GM12878 (cell line): ENCODE measurements around the gene CSTB. TPM values are rescaled to one million over a fixed set of nuclear protein-coding genes. Genes with fewer than 3 reads are reported as not detected.

Source experiments
- ATAC-seq: fragments of 200-7000 bp; cut with Tn5 transposase; 3 replicates; pipeline ENCODE4 v1.9.1; 2020; ENCODE audit warnings: mild to moderate bottlenecking, moderate library complexity
- BruUV-seq: library from RNA; stranded (reverse); fragments of 400-500 nt; replicated peaks from 2 replicates; lab custom pipeline; 2021; lab: Mats Ljungman, UMichigan
- CTCF ChIA-PET: fragments of 300-600 bp; sonication (Branson Sonifier 250); formaldehyde crosslinking; extraction: SDS; loops from one replicate; lab custom pipeline; 2021; ENCODE audit warnings: inconsistent platforms; lab: Yijun Ruan, JAX
- POLR2A ChIA-PET: fragments of 350-600 bp; formaldehyde crosslinking; extraction: SDS; loops from one replicate; lab custom pipeline; 2021; ENCODE audit warnings: inconsistent platforms; lab: Charles Lee
- RAD21 ChIA-PET: fragments of 300-600 bp; sonication (Branson Sonifier 250); formaldehyde crosslinking; loops from one replicate; lab custom pipeline; 2023; ENCODE audit warnings: antibody characterized with exemption; ENCODE audit not compliant: unreplicated experiment; lab: Charles Lee
- SMC1A ChIA-PET: fragments of 300-600 bp; sonication (Branson Sonifier 250); formaldehyde crosslinking; loops from one replicate; lab custom pipeline; 2023; ENCODE audit not compliant: unreplicated experiment, uncharacterized antibody; lab: Charles Lee
- DNase-seq: peaks from one replicate; pipeline ENCODE4 v3.0.0-alpha.2; 2011; ENCODE audit warnings: low read depth, low spot score
- FAIRE-seq: peaks from 3 replicates; lab custom pipeline; 2011; peaks lifted over from hg19 to GRCh38; lab: Jason Lieb, UNC
- H2AFZ ChIP-seq: 2 replicates; pipeline ENCODE4 v1.6.0; 2011; ENCODE audit warnings: low read depth, low read length, control low read depth; ENCODE audit not compliant: control insufficient read depth
- H3K27ac ChIP-seq: 2 replicates; pipeline ENCODE4 v1.5.1; 2011; ENCODE audit warnings: control low read depth; ENCODE audit not compliant: control insufficient read depth, insufficient read depth
- H3K27me3 ChIP-seq, 2 experiments: replicated peaks in 1 of 2; 2 replicates each; pipeline versions ENCODE4 v1.6.0 to v1.6.1; 2011; ENCODE audit warnings: low read length in 1 of 2; ENCODE audit not compliant: control insufficient read depth in 2 of 2, insufficient read depth in 2 of 2
- H3K36me3 ChIP-seq, 2 experiments: 2 replicates each; pipeline ENCODE4 v1.5.1; 2011; ENCODE audit warnings: low read length in 1 of 2; ENCODE audit not compliant: control insufficient read depth in 2 of 2, insufficient read depth in 2 of 2
- H3K4me1 ChIP-seq: 2 replicates; pipeline ENCODE4 v1.6.1; 2011; ENCODE audit warnings: mild to moderate bottlenecking, low read length, moderate library complexity, mixed read lengths; ENCODE audit not compliant: control insufficient read depth, insufficient read depth
- H3K4me2 ChIP-seq: 2 replicates; pipeline ENCODE4 v1.6.0; 2011; ENCODE audit warnings: control low read depth; ENCODE audit not compliant: control insufficient read depth, insufficient read depth
- H3K4me3 ChIP-seq: fragments of 200-600 bp; sonication (generic); 2 replicates; pipeline ENCODE4 v1.5.1; 2016
- H3K79me2 ChIP-seq: 2 replicates; pipeline ENCODE4 v1.6.0; 2011; ENCODE audit warnings: low read length; ENCODE audit not compliant: control insufficient read depth, insufficient read depth
- H3K9ac ChIP-seq: 2 replicates; pipeline ENCODE4 v1.8.0; 2011; ENCODE audit warnings: low read length, control low read depth, mixed read lengths; ENCODE audit not compliant: control insufficient read depth, insufficient read depth
- H3K9me3 ChIP-seq: replicated peaks from 3 replicates; pipeline ENCODE4 v1.5.1; 2011; ENCODE audit warnings: mild to moderate bottlenecking, low read length; ENCODE audit not compliant: control insufficient read depth, insufficient read depth
- H4K20me1 ChIP-seq: 2 replicates; pipeline ENCODE4 v1.6.0; 2011; ENCODE audit not compliant: control insufficient read depth, insufficient read depth
- BRCA1 ChIP-seq: IDR thresholded peaks from 2 replicates; pipeline ENCODE4 v1.6.1; 2011; ENCODE audit warnings: low read depth, low read length, improper control_type of control experiment
- CHD4 ChIP-seq: fragments of 200-600 bp; sonication (generic); IDR thresholded peaks from 2 replicates; pipeline ENCODE4 v1.6.1; 2016; ENCODE audit warnings: mild to moderate bottlenecking
- ETV6 ChIP-seq, 2 experiments: fragments of 450-650 bp in 1 of 2; IDR thresholded peaks in 1 of 2; conservative IDR thresholded peaks in 1 of 2; 2 replicates each; pipeline ENCODE4 v1.6.1; 2014; ENCODE audit warnings: antibody characterized with exemption in 1 of 2, borderline replicate concordance in 1 of 2, low read depth in 1 of 2, mild to moderate bottlenecking in 1 of 2, moderate library complexity in 1 of 2
- MAX ChIP-seq: IDR thresholded peaks from 2 replicates; pipeline ENCODE4 v1.6.1; 2012; ENCODE audit warnings: low read depth, low read length, improper control_type of control experiment
- NFYA ChIP-seq: IDR thresholded peaks from 2 replicates; pipeline ENCODE4 v1.6.1; 2011; ENCODE audit warnings: low read depth, mild to moderate bottlenecking, low read length, improper control_type of control experiment, borderline replicate concordance
- PBX3 ChIP-seq: IDR thresholded peaks from 2 replicates; pipeline ENCODE4 v1.6.1; 2011; ENCODE audit warnings: mild to moderate bottlenecking, low read depth, low read length, moderate library complexity; ENCODE audit not compliant: insufficient replicate concordance
- POLR2A ChIP-seq: IDR thresholded peaks from 2 replicates; pipeline ENCODE4 v1.6.1; 2011; ENCODE audit warnings: low read depth, mild to moderate bottlenecking, low read length
- RELA ChIP-seq: fragments of 450-650 bp; IDR thresholded peaks from 2 replicates; pipeline ENCODE4 v1.8.0; 2014; ENCODE audit warnings: borderline replicate concordance; ENCODE audit not compliant: partially characterized antibody
- WRNIP1 ChIP-seq: IDR thresholded peaks from 2 replicates; pipeline ENCODE4 v1.6.1; 2011; ENCODE audit warnings: low read depth, low read length, improper control_type of control experiment, borderline replicate concordance
- ZBTB40 ChIP-seq: fragments of 450-650 bp; IDR thresholded peaks from 2 replicates; pipeline ENCODE4 v1.6.1; 2016; ENCODE audit warnings: mild to moderate bottlenecking, moderate library complexity, borderline replicate concordance
- ZNF217 ChIP-seq: fragments of 450-650 bp; IDR thresholded peaks from 2 replicates; pipeline ENCODE4 v1.6.1; 2017; ENCODE audit warnings: antibody characterized with exemption, mild to moderate bottlenecking
- WGBS: methylation state at CpG from one replicate; pipeline ENCODE4 v1.1.6; 2016; ENCODE audit warnings: low lambda C conversion rate; ENCODE audit not compliant: insufficient replicate concordance, insufficient coverage; ENCODE audit errors: missing lambda C conversion rate; 5-methylcytosine and 5-hydroxymethylcytosine counted together
- in situ Hi-C: fragments of 300-500 bp; cut with MboI; formaldehyde crosslinking; loops from 9 replicates; pipeline ENCODE4 v1.14.3; 2018; ENCODE audit warnings: mixed read lengths
- intact Hi-C: fragments of 100-400 bp; cut with micrococcal nuclease; formaldehyde crosslinking; loops from one replicate; pipeline ENCODE4 v1.14.2; 2022; ENCODE audit not compliant: unreplicated experiment
- polyA plus RNA-seq, 11 experiments: library from polyadenylated mRNA; depleted of rRNA in 4 of 11; unstranded in 6 of 11; stranded (reverse) in 5 of 11; fragments of >200 nt; fragmentation: Nextera tagmentation in 4 of 11; fragmentation: Illumina TruSeq in 1 of 11; extraction: Ambion mirVana in 4 of 11; extraction: Trizol in 1 of 11; gene quantifications; 1 replicate in 1 of 11; 2 replicates in 10 of 11; pipeline versions ENCODE4 v1.2.1 to v1.2.3, GENCODE V29; 2011 to 2016; ENCODE audit warnings: inconsistent platforms in 2 of 11, missing spikeins in 2 of 11, low read depth in 1 of 11
- total RNA-seq, 4 experiments: library from RNA; depleted of rRNA in 3 of 4; stranded (reverse); fragments of >200 nt in 3 of 4; fragmentation: Illumina TruSeq in 1 of 4; extraction: Trizol in 1 of 4; gene quantifications; 2 replicates each; pipeline versions ENCODE4 v1.2.1 to v1.2.3, GENCODE V29; 2013 to 2021
- TF ChIP-seq, protein P1 (sequence below): fragments of 450-650 bp; IDR thresholded peaks from 2 replicates; pipeline ENCODE4 v1.6.1; 2017; ENCODE audit warnings: low read depth, mild to moderate bottlenecking, moderate library complexity
- TF ChIP-seq, protein P2 (sequence below): IDR thresholded peaks from 2 replicates; pipeline ENCODE4 v1.6.1; 2011; ENCODE audit warnings: low read depth, mild to moderate bottlenecking, low read length, moderate library complexity, borderline replicate concordance; ENCODE audit errors: extremely low read depth

Gene CSTB
- total and polyA plus RNA-seq, 10 of the 15 experiments (the other 5 are each of a cell fraction or from before 2014, with no cell fraction given): 12.5 to 82.7 (median 41.9) TPM

DNA sequence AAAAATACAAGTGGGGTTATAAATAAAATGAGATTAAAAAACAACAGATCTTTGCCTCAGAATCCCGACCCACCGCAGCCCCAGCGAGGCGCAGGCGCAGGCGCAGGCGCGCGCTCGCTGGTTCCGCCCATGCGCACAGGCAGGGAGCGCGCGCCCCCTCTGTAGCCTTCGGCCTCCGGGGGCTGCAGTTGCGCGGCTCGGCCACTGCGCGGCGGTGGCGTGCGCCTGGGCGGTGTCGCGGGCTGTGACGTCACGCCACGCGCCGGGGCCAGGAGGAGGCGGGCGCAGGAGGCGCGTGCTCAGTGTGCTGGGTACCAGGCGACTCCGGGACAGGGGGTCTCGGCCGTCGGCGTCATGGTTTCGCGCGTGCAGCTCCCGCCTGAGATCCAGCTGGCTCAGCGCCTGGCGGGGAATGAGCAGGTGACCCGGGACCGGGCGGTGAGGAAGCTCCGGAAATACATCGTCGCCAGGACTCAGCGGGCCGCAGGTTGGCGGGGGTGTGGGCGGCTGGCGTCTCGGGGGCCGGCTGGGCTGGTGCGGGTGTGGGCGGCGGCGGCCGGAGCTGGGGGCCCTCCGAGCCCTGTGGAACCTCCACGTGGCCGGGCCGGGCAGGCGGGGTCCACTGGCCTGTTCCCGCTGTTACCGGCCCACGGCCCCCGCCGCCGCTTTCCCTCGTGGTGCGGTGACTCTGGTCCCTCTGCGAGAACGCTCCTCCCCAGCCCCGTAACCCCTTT, 13.3 kb upstream of the CSTB start, which contains the start of gene RRP1 (continued):
- TF ChIP-seq, protein P1, sequence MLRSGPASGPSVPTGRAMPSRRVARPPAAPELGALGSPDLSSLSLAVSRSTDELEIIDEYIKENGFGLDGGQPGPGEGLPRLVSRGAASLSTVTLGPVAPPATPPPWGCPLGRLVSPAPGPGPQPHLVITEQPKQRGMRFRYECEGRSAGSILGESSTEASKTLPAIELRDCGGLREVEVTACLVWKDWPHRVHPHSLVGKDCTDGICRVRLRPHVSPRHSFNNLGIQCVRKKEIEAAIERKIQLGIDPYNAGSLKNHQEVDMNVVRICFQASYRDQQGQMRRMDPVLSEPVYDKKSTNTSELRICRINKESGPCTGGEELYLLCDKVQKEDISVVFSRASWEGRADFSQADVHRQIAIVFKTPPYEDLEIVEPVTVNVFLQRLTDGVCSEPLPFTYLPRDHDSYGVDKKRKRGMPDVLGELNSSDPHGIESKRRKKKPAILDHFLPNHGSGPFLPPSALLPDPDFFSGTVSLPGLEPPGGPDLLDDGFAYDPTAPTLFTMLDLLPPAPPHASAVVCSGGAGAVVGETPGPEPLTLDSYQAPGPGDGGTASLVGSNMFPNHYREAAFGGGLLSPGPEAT: no peak
- no peak for TF ChIP-seq ETV6 (conservative IDR thresholded peaks at IDR 0.05 in 1 of 2, IDR thresholded peaks at IDR 0.05 in 1 of 2; ENCODE audit: borderline replicate concordance in 1 of 2, low read depth in 1 of 2)
- TF ChIP-seq RELA: peak; percentile 95
- peak; percentile 91 for TF ChIP-seq MAX
- TF ChIP-seq PBX3: no peak
- peak; percentile 52 for TF ChIP-seq BRCA1

DNA sequence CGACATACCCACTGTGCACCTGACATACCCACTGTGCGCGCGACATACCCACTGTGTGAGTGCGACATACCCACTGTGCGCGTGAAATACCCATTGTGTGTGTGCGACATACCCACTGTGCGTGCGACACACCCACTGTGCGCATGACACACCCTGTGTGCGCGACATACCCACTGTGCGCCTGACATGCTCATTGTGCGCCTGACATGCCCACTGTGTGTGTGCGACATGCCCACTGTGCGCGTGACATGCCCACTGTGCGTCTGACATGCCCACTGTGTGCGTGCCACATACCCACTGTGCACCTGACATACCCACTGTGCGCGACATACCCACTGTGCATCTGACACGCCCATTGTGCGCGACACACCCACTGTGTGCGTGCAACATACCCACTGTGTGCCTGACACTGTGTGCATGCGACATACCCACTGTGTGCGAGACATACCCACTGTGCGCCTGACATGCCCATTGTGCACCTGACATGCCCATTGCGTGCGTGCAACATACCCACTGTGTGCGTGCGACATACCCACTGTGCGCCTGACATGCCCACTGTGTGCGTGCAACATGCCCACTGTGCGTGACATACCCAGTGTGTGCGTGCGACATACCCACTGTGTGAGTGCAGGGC, 10.8 kb upstream of the CSTB start:
- Histone ChIP-seq H3K4me2 (no peak overlapping the region), H3K79me2 (peaks cover 25% of the 10 kb centered on the region), H3K9ac (no peak overlapping the region), H3K9me3 (no peaks in the 10 kb centered on the region), H3K27me3 (no peaks in the 10 kb centered on the region), H3K4me1 (0 out of 2 replicates have a peak, but pooled peaks cover 3% of the 10 kb centered on the region), H3K36me3 (no peaks in the 10 kb centered on the region; a peak in 1 of 4 replicates), H3K4me3 (no peak overlapping the region), H4K20me1 (no peaks in the 10 kb centered on the region), H3K27ac (no peak overlapping the region), H2AFZ (no peak overlapping the region)
- ATAC-seq (no peak), FAIRE-seq (no peak), DNase-seq (no peak)
- intact Hi-C loops (no loop called here), in situ Hi-C loops (no loop called here)
- 92% methylated on average over 38 of the region's 38 CpGs for WGBS
- no TSS peak for BruUV-seq
- POLR2A ChIA-PET: no interaction called here
- SMC1A ChIA-PET: interaction anchor here (0.9 kb wide), 1 partner anchor 60 kb away, joined by 5 read pairs; no protein-coding TSS in a partner anchor
- CTCF ChIA-PET: no interaction called here
- RAD21 ChIA-PET: no interaction called here
- TF ChIP-seq, protein P2, sequence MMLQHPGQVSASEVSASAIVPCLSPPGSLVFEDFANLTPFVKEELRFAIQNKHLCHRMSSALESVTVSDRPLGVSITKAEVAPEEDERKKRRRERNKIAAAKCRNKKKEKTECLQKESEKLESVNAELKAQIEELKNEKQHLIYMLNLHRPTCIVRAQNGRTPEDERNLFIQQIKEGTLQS: no peak
- TF ChIP-seq ZNF217 (peak; percentile 73; the same call in 1 of the 2 replicates), NFYA (no peak), POLR2A (no peak), CHD4 (peak; percentile 91; the same call in 1 of the 2 replicates), WRNIP1 (peak; percentile 98), ZBTB40 (no peak)
